AML-193 (cell line): ENCODE measurements around the gene CTBP1.

Experiments
- DNase-seq, 2 experiments: peaks; one replicate each; lab custom pipeline; 2025; lab: John Stamatoyannopoulos, UW

CTBP1 gene

GRCh38 chr4:1223841-1224809 lies 24.8 kb downstream of the CTBP1 start:
- no peak for DNase-seq

GRCh38 chr4:1222938-1223690 lies 25.8 kb downstream of the CTBP1 start:
- DNase-seq: no peak

- no peak for DNase-seq
Observed at GRCh38 chr4:1222036-1222789, 26.7 kb downstream of the CTBP1 start.

DNA sequence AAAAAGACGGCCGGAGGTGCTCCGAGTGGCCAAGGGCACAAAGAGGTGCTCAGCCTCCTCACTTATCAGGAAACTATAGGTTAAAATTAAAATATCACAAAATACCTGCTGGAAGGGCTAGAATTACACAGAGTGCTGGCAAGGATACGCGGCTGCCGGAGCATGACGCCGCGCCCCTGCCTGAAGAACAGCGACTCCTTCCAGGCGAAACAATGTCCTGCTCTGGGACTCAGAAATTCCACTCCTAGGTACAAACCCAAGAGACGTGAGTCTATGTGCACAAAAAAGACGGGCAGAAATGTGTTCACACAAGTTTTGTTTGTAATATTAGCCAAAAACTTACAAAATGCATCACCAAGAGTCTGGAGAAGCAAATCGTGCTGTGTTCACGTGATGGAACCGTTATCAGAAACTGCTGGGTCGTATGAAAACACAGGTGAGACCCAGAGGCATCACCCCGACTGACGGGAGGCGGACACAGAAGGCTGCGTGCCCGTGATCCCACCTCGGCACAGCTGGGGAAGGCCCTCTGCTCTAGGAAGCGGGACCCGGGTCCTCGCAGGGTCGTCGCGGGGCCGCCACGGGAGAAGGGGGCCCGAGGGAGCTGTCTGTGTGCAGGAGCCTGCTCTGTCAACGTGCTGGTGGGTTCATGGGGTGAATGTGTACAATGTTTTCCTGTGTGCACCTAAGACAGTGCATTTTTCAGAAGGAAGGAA lies 27.6 kb downstream of the CTBP1 start:
- no peak for DNase-seq

DNA sequence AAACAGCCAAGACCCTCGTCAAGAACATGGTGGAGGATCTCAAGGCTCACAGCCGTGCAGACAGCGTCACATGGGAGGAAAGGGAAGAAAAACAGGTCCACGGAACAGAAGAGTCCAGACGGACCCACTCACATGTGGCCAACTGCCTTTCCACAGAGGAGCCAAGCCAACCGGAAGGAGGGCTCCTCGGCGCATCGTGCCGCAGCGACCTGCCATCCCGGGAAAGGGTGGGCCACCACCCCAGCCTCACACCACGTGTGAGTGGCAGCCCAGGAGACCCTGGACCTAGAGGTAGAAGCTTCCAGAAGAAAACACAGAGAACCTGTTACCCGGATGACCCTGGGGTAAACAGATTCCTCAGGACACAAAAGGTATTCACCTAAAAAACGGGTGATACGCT lies 28.4 kb downstream of the CTBP1 start:
- no peak for DNase-seq

DNA sequence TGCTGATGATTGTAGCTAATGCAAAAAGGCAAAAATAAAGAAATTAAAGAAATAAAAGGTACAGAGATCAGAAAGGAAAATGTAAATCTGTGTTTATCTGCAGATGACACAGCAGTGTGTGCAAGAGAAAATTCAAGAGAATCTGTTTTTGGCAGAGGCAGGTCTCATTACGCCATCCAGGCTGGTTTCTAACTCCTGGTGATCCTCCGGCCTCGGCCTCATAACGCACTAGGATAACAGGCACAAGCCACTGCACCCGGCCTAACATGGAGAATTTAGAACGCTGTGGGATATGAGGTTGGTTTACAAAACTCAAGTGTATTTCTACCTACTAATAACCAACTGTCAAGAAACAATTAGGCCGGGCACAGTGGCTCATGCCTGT lies 29.4 kb downstream of the CTBP1 start:
- DNase-seq: peak in 1 of 2 experiments; percentile 27

- DNase-seq: peak; percentile 48 to 59
Observed at GRCh38 chr4:1218634-1219565, 30.0 kb downstream of the CTBP1 start.

DNA sequence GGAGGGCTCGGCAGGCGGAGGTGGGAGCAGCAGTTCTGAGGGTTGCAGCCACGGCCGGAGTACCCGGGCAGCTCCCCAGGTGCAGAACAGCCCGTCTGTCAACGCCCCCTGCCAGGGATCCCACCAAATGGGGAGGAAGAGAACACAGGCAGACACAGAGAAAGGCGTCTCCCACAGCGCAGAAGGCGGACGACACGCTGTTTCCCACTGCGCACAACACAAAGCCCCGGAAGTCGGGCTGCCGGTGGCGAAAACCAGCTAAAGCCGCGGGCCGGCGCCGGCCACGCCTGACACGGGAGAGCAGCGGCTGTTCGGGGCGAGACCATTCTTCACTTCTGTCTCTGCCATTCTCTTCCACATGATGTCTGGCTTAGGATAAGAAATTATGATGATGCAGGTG lies 31.6 kb downstream of the CTBP1 start:
- DNase-seq: no peak

GRCh38 chr4:1216869-1217294 lies 32.0 kb downstream of the CTBP1 start:
- DNase-seq: no peak

GRCh38 chr4:1216076-1216614 lies 32.8 kb downstream of the CTBP1 start:
- no peak for DNase-seq

- no peak for DNase-seq
Observed at GRCh38 chr4:1215141-1216075, 33.5 kb downstream of the CTBP1 start.

GRCh38 chr4:1214101-1215095 lies 34.5 kb downstream of the CTBP1 start:
- no peak for DNase-seq

DNA sequence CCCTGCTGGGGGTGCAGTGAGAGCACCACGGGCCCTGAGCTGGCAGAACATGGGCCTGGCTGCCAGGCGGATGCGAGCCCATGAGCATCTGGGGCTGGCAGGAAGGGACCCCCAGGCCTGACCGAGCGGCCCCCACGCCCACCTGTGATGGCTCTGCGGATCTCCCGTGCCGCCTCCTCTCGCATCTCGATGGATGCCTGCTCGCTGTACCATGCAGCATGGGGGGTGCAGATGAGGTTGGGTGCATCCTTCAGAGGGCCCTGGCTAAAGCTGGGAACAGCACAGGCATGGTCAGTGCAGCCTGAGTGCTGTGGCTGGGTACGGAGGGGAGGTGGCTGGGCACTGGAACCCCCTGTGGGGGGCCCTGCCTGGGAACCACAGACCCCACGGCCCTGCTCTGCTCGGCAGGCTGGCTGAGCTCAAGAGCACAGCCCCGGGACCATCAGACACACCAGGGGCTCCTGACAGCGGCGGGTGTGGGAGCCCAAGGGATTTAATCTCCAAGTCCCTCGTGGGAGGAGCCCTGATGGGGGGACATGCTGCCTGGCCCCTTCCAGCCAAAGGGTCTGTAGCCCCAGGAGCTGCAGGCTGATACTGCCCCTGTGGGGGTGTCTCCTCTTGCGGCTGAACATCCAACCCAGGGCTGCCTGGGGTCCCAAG lies 35.5 kb downstream of the CTBP1 start:
- no peak for DNase-seq

GRCh38 chr4:1212546-1213335 lies 36.2 kb downstream of the CTBP1 start:
- DNase-seq: no peak

DNA sequence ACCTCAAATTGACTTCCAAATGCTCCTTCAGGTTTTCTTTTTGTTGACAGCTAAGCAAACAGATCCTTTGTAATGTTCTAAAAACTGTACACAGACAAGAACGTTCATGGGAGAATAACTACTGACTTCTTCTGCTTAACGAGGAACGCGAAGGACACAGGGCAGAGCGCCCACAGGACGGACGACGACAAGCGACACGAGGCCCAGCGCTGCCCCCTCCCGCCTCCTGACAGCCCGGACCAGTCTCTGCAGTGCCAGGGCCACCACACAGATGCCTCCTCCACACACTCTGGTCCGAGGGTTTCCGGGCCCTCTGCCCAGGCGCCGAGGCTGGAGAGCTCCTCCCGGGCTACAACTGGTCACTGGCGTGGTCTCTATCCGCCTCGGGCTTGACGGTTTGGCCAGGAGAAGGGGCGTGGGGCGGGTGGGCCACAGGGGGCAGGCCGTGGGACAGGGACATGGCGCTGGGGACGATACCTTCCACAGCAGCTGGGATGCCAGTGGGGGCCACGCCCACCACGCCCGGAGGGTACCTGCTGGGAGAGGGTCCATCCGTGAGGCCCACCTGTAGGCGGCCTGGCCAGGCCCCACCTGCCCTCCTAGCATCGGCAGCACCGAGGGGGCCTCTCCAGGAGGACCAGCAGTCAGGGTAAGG lies 36.9 kb downstream of the CTBP1 start:
- no peak for DNase-seq

GRCh38 chr4:1211371-1211770 lies 37.6 kb downstream of the CTBP1 start:
- DNase-seq: no peak
